Measurements from ENCODE around the gene FSHR.

Gene FSHR

DNA sequence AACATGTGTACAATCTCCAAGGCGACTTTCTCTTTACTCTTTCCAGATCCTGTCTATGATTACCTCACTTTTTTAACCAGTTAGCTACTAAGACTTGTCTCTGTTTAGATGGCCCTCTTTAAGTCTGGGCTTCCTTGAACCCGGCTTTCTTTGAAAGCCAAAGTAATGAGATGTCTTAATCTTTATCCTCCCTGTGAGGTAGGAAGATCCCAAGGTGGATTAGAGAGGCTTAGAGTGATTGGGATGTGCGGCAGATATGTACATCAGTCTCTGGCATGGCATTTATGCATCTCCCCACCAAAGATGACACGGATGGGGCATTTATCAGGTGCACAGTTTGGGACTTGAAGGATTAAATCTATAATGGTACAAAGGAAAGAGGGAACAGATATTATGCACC lies 186.3 kb downstream of the FSHR start:
- DNase-seq (ENCODE audit: low spot score): no peak
- no peak for FAIRE-seq

DNA sequence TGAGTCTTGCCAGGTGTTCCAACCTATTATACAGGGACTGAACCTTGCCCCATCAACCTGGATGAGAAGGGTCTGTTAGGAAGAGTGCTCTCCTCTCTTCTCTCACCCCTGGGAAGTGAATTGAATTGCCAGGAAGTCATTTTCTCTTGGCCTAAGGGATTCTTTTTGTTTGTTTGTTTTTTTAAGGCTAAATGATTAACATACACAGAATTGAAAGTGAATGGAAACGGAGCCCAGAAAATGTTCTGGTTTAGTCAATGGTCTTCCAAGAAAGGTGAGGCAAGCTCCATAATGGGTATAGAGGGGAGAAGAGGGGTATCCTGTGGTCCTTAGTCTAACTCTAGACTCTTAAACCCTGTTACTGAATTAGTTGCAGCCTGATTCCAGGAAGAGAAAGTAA lies 189.1 kb downstream of the FSHR start:
- DNase-seq (ENCODE audit: low spot score): no peak
- FAIRE-seq: no peak

DNA sequence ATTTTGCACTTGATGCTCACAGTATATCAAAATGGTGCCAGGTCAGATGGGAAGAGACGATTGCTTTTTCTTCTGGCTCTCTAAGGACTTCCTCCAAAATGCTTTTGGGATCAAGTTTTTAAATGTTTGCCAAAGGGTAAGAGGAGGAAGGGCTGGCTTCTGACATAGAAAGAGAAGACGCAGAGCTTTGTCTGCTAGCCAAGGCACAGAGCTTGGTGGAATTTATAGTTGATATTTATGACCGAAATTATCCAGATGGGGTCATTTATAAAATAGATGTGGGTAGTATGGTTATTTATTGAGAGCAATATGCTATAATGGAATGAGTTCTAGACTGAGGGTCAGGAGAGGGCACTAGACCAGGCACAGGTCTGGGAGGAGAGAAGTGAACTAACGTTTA lies 193.3 kb downstream of the FSHR start:
- no peak for DNase-seq (ENCODE audit: low spot score)
- FAIRE-seq: no peak

DNA sequence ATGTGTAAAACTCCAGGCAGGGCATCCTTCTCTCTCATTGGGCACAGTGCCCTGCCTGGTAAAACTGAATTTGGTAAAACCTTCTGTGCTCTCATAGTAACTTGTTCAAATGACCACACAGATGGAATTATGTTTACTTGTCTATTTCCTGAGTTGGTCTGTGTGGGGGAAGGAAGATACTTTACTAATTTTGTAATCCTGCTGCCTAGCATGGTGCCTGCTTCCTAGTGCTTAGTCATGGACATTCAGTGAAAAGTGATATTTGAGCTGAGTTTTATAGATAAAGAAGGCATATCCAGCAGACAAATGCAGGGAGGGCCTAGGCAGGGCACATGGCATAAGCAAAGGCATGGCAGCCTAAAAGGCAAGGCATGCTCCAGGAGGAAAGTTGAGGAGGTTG lies 199.4 kb downstream of the FSHR start:
- FAIRE-seq (no peak), DNase-seq (ENCODE audit: low spot score) (no peak)

DNA sequence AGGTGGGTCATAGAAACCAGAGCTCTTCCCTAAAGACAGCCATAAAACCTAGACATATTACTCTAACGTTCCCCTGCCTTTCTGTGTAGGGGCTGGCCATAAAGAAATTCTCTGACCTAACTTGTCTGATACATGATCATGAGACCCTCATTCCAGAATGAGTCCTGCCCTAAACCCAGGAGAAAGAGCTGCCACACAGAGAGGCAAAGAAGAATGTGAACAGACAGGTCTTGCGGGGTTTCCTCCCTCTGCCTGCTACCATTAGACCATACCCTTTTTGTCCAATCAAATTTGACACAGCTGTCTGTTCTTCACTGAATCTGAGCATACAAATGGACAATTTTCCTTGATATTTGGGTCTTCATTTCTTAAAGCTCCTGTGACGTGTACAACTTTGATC lies 200.0 kb downstream of the FSHR start:
- DNase-seq (ENCODE audit: low spot score) (no peak), FAIRE-seq (no peak)

DNA sequence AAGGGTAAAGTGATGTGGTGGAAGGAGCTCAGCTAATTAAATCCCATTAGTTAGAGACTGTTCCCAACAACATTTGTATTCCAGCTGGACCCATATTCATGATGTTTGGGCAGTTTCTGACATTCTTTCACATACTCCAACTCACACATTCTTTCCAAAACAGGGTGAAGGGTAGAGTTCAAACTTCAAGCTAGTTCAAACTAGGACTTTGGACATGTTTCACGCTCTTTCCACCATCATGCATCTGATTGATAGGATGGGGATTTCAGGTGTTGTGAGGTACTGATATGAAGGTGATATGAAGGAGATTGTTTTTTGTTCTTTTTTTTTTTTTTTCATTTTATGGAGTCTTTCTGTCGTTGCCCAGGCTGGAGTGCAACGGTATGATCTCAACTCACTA lies 201.7 kb downstream of the FSHR start:
- FAIRE-seq (no peak), DNase-seq (ENCODE audit: low spot score) (no peak)

DNA sequence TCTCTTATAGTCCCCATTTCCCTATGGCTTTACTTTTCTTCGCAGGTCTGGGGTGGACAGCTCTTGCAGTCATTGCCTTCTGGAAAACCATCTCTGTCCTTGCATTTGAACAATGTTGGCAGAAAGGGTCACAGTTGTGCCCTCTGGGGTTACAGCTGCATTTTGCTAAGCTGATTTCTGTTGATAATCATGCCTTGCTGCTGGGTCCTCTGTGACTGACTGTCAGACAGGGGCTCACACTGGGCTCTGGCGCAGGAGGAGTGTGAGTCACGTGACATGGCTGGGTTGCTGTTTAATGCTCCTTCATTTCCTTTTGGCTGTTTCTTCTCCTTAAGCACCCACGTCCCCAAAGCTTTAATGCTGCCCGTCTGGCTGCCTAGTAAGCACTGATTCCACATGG lies 202.2 kb downstream of the FSHR start:
- no peak for DNase-seq (ENCODE audit: low spot score)
- FAIRE-seq: no peak

DNA sequence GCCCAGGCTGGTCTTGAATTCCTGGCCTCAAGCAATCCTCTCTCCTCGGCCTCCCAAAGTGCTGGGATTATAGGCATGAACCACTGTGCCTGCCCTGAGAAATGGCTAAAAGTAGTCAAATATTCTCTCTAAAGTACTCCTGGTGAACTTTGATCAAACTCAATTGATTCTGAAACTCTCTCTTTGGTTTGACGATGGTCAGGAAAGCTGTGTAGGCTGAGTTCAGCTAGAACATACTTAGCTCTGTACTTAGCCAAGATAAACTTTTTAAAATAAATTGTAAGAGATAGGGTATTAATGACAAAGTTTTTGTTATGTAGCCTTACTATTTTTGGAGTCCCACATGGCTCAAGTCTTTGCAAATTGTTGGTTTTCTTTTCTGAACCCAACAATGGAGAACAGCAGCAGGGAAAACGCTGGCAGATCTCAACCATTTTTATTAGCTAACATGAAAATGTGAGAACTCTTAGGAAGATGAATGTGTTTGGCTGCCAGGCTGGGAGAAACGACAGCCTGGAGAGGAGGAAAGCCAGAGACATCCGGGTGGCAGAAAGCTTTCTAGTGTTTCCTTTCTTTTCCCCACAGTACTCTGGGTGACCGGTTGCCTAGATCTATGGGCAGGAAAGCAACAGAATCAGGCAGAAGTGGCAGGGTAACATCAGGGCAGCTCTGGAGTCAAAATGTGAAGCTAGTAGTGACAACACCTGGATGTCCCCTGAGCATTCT lies 205.8 kb downstream of the FSHR start:
- no peak for DNase-seq (ENCODE audit: low spot score)
- no peak for FAIRE-seq

DNA sequence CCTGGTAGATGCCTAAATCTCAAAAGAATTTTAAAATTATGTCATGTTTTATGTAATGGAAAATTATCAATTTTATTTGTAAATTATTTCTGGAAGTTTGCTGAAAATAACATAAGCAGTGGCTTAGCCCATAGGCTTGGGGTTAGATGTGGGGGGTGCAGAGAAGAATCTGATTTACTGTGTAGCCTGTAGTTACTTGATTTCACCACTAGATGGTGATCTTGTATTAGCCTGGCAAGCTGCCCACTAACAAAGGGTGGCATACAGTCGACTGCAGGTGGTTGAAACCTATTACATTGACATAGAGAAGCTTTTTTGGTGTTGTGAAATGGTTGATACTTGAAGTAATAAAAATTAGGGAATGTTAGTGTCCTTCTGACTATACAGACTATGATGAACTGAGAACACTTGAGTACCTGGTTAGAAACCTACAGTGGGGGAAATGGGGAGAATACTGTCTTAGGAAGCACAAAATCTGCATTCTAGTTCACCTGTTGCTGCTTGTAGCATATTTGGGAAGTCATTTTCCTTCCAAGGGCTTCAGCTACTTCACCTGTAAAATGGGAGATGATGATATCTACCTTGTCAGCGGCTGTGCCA lies 207.8 kb downstream of the FSHR start:
- DNase-seq (ENCODE audit: low spot score) (peak; percentile 66), FAIRE-seq (peak; percentile 88)

DNA sequence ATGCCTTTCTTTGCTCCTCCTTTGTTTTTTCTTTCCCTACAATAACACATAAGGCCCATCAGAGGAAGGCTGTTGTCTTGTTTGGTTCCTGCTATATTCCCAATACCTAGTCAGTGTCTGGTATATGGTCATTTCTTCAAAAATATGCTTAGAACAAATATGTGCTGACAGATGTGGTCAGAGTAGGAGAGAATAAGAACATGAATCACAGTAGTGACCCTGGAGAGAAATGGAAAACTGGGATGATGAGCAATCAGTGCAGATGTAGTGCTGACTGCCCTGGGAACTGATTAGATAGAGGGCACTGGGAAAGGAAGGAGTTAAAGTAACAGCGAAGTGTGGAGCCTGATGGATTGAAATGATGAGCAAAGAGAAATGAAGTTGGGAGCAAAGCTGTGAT lies 209.4 kb downstream of the FSHR start:
- no peak for DNase-seq (ENCODE audit: low spot score)
- FAIRE-seq: no peak

DNA sequence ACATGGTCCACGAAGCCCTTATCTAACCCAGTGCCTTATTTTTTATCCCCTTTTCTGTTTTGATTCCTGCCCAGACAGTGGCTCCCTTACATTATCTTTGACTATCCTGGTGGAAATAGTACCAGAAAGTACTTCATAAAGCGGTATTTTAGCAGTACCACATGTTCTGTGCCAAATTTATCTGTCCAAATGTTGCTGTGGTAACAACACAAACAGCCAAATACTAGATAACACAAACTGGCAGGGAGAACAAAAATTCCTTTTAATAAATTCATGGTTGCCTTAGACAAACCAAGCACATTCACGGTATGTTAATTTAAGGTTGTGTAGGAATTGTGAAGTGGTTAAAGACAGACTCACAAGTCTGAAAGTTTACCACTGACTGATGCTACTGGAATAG lies 210.9 kb downstream of the FSHR start:
- no peak for DNase-seq (ENCODE audit: low spot score)
- no peak for FAIRE-seq

DNA sequence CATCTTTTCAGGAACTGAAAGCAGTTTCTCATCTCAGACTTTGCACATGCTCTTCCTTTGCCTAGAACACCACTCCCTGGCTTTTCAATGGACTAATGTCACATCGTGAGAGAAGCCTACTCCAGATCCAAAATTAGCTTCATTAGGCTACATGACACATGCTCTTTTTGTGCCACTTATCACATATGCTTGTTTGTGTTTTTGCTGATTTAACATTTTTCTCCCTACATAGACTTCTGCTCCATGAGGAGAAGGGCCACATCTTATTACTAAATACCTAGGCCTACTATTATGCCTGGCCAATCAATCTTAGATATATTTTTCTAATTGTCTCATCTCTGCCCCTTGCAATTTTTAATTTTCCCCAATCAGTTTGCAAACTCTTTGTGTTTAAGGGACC lies 212.4 kb downstream of the FSHR start:
- FAIRE-seq: no peak
- DNase-seq (ENCODE audit: low spot score): no peak

DNA sequence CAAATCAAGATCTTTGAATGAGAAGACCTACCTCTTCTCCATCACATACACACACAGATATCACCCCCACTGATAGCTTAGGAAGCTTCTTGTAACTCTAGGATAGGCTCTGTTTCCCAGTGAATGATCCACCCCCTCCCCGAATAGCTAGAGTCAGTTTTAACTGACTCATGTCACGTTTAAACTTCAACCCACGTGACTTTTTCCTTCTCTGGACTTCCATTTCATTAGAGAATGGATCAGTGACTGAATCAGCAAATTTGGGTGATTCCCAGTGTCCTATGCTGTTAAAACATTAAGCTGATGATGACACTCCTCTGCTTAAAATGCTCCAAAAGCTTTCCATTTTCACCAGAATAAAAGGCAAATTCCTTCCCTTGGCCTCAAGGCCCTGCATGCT lies 212.9 kb downstream of the FSHR start:
- FAIRE-seq (no peak), DNase-seq (ENCODE audit: low spot score) (no peak)

DNA sequence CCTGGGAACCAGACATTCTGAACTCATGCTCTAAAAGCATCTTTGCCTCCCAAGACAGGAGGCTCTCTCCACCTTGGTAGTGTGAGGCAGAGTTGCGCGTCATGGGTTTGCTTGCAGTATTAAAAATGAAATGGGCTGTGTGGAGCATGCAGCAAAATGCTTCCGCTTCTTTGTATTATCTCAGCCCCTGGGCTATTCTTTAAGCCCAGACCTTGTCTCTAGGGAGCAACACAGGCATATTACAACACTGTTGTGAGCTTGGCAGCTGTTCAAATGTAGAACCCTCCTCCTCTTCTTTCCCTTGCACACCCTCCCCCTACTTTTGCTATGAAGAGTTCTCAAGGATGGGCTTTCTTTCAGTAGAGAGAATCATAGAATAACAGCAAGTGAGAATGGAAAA lies 213.7 kb downstream of the FSHR start:
- FAIRE-seq: no peak
- DNase-seq (ENCODE audit: low spot score): no peak

DNA sequence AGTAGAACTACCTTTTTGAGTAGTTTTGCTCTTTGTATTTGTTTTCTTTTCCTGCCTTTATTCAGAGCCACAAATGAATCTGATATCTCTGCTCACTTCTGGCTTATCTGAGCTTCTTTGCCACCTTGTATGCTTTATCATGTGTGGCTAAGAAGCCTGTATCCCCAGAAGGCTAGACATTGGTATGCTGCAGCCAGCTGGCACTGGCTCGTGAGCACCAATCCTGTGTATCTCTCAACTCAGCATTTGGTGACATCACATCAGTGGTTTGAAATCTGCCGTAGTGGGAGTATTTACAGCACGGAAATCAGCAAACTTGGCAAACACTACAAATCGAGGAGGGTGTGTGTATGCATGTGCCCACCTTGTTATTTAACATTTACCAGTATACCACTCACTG lies 215.1 kb downstream of the FSHR start:
- FAIRE-seq (no peak), DNase-seq (ENCODE audit: low spot score) (no peak)

DNA sequence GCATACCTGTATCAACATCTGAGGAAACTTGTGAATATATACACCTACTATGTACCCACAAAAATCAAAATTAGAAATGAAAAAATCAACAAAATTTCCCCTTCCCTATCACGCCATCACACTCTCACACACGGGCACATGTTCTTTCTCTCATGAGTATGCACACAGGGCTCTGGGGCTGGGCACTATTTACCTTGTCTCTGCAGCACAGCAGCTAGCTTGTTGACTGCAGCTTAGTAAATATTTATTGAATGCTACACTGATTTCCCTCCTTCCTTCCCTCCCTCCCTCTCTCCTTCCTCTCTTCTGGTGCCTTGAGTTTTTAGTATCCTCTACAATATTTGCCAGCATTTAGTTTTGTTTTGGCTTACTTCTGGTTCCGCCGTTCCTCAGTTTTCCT lies 216.1 kb downstream of the FSHR start:
- DNase-seq (ENCODE audit: low spot score): no peak
- no peak for FAIRE-seq

DNA sequence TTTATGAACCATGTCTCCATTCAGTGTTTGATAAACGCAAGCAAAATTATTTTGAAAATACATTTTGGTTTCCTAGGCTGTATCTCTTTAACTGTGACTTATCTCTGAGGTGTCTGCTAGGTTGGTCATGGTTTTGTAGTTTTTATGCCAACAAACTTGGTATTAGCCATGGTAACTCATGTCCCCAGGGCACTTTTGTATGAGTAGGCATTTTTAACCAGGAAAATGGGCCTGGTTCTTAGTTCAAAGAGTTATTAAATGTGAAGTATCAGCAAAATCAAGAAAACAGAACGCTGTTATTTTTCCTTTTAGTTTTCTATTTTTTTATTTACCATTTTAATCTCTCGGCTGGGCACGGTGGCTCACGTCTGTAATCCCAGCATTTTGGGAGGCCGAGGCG lies 219.5 kb downstream of the FSHR start:
- no peak for FAIRE-seq
- DNase-seq (ENCODE audit: low spot score): no peak

DNA sequence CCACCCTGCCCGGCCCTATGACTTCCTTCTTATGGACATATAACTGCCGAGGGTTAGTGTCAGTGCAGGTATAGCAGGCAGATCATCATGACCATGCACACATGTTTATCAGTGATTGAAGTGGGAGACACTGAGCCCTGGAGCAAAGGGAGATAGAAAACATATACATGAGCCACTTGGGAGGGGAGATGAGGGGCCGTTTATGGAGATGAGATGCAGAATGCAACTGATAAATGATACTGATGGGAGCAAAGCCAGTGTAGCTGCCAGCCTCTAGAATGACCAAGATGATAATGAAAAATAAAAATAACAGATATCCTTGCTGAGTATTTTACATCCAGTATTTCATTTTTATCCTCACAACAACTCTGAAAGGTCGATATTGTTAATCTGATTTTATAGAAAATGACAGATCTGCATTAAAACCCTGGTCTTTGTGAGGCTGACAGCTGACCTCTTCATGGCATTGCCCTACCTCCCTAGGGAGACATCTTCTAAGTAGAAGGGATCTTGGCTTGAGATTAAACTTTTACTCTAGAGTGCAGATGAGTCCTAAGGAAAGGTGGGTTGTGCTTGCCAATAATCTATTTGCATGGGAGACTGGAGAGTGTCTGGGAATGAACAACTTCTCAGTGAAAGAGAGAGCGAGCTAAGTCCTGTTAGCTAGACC lies 220.4 kb downstream of the FSHR start:
- FAIRE-seq (no peak), DNase-seq (ENCODE audit: low spot score) (no peak)

DNA sequence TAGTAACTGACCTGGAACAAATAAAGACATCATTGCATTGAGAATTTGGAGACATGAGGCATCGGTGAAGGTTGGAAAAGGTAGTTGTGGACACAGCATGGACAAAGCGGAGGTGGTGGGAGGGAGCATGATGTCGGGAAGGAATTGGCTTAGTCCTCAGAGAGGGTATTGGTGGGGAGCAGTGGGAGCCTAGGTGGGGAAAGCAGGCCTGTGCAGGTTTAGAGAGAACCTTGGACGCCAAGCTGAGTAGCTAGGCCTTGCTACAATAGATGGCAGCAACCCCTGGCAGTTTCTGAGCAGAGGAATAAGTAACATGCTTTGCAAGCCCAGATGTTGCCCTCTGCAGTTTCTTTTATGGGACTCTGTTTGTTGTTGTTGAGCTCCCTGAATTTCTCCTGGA lies 221.6 kb downstream of the FSHR start:
- DNase-seq (ENCODE audit: low spot score) (no peak), FAIRE-seq (no peak)

DNA sequence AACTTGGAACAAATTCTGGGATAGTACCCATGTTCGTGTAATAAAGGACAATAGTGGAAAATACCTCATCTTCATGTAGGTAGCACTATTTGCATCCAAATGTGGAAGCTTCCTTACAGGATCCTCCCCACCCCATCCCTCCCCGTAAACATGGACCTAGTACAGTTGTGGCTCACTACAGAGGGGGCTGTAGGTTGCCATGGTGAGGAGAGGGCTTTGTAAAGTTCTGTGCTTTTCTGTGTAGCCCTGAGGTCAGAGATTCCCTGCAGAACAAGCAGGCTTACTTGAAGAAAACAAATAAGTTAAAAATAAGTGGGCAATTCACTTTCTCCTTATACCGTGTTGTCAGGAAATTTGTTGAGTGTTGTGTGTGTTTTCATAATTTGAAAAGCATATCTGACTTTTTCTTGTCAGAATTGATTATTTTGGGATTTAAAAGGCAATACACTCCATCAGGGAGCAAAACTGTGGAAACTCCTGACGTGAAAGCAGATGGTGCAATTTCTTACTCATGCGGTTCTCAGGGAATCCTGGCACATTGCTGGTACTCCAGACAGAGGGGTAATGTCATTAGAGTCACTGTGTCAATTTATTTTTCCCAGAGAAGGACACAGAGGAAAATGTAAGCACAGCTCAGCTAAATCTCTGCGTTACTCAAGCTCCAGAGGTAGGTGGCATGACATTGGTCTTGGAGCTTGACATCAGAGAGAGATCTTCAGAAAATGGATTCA lies 224.6 kb downstream of the FSHR start:
- DNase-seq (ENCODE audit: low spot score) (no peak), FAIRE-seq (no peak)

DNA sequence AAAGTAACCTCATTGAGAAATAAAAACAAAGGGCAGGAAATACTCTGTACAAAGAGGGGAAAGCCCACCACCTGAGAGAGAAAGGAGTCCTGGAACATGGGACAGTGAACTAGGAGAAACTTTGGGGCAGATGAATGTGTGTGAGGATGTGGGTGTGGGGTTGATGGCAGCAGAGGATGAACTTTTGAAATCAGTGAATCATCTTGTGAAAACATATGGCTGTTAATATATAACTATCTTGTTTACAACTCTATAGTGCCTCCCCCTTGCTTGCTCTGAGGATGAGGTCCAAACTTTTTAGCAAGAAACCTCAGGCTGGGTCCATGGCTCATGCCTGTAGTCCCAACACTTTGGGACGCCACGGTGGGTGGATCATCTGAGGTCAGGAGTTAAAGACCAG lies 227.0 kb downstream of the FSHR start:
- FAIRE-seq (no peak), DNase-seq (ENCODE audit: low spot score) (no peak)

DNA sequence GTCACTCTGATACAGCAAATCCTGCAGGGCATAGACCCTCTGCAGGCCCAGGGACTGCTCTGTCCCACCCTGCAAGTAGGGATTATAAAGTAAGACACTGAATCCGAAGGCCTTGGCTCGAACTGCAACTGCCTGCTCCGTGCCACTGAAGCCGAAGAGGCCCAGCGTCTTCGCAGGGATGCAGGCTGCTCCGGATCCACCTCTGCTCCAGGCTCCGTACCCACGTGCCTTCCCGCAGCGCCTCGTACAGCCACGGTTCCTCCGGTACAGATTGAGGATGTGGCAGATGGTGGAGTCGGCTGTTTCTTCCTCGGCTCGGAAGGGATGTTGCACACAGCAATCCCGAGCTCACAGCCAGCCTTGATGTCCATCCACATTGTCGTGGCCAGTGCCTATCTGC lies 238.4 kb downstream of the FSHR start:
- FAIRE-seq: no peak
- DNase-seq (ENCODE audit: low spot score): no peak

Data from urothelium cell line (cell line).